OCI-LY1 (cell line): Measurements from ENCODE around the gene CRB3.

Experiments used
- H2AFZ ChIP-seq: fragments of 200-600 bp; sonication (generic), shearing (Covaris generic); 2 replicates; pipeline ENCODE4 v1.6.0; 2014; ENCODE audit warnings: antibody characterized with exemption, mild to moderate bottlenecking, low read length
- H3F3A ChIP-seq: fragments of 200-600 bp; sonication (generic), shearing (Covaris generic); 2 replicates; pipeline ENCODE4 v1.6.0; 2014; ENCODE audit warnings: mild to moderate bottlenecking, antibody characterized with exemption, low read length, moderate library complexity; ENCODE audit not compliant: insufficient read depth
- H3K27ac ChIP-seq: fragments of 200-600 bp; sonication (generic); 2 replicates; pipeline ENCODE4 v1.5.1; 2014; ENCODE audit warnings: low read length, mixed run types, mild to moderate bottlenecking, low read depth; ENCODE audit not compliant: poor library complexity, severe bottlenecking
- H3K27me3 ChIP-seq: fragments of 200-600 bp; sonication (generic); 2 replicates; pipeline ENCODE4 v1.6.0; 2014; ENCODE audit warnings: antibody characterized with exemption, mild to moderate bottlenecking, low read length, moderate library complexity; ENCODE audit not compliant: insufficient read depth
- H3K36me3 ChIP-seq: fragments of 200-600 bp; sonication (generic); 2 replicates; pipeline ENCODE4 v1.6.1; 2014; ENCODE audit warnings: mild to moderate bottlenecking, antibody characterized with exemption, low read length, moderate library complexity, mixed read lengths; ENCODE audit not compliant: insufficient read depth
- H3K4me1 ChIP-seq: fragments of 200-600 bp; sonication (generic); 2 replicates; pipeline ENCODE4 v1.5.1; 2014; ENCODE audit warnings: mild to moderate bottlenecking, low read length, moderate library complexity; ENCODE audit not compliant: insufficient read depth, severe bottlenecking
- H3K4me2 ChIP-seq: fragments of 200-600 bp; sonication (generic), shearing (Covaris generic); 2 replicates; pipeline ENCODE4 v1.6.1; 2014; ENCODE audit warnings: low read length
- H3K4me3 ChIP-seq: fragments of 200-600 bp; sonication (generic); 2 replicates; pipeline ENCODE4 v1.5.1; 2014; ENCODE audit warnings: low read length, low read depth, mild to moderate bottlenecking, mixed read lengths; ENCODE audit not compliant: poor library complexity, severe bottlenecking
- H3K79me2 ChIP-seq: fragments of 200-600 bp; shearing (Covaris generic); 2 replicates; pipeline ENCODE4 v1.6.1; 2016; ENCODE audit warnings: mixed run types, low read length, mixed read lengths; ENCODE audit not compliant: insufficient read depth
- H3K9ac ChIP-seq: fragments of 200-600 bp; sonication (generic), shearing (Covaris generic); 2 replicates; pipeline ENCODE4 v1.6.1; 2014; ENCODE audit warnings: mild to moderate bottlenecking, low read length, mixed read lengths
- H3K9me2 ChIP-seq: fragments of 200-600 bp; sonication (generic), shearing (Covaris generic); 2 replicates; pipeline ENCODE4 v1.6.1; 2014; ENCODE audit warnings: low read depth, mild to moderate bottlenecking, low read length, mixed read lengths
- H3K9me3 ChIP-seq: fragments of 200-600 bp; shearing (Covaris generic); 2 replicates; pipeline ENCODE4 v1.6.1; 2014; ENCODE audit warnings: low read length, mixed read lengths
- H4K20me1 ChIP-seq: fragments of 200-600 bp; sonication (generic), shearing (Covaris generic); 2 replicates; pipeline ENCODE4 v1.6.0; 2016; ENCODE audit warnings: mild to moderate bottlenecking, low read length; ENCODE audit not compliant: insufficient read depth
- CTCF ChIP-seq: fragments of 200-600 bp; sonication (generic), shearing (Covaris generic); IDR thresholded peaks from 2 replicates; pipeline ENCODE4 v1.5.1; 2017; ENCODE audit warnings: mild to moderate bottlenecking, antibody characterized with exemption, low read length, moderate library complexity, mixed read lengths
- EZH2 ChIP-seq: fragments of 200-600 bp; sonication (generic), shearing (Covaris generic); IDR thresholded peaks from 2 replicates; pipeline ENCODE4 v1.8.0; 2017; ENCODE audit warnings: borderline replicate concordance, mixed run types, mild to moderate bottlenecking, antibody characterized with exemption, low read length, moderate library complexity, mixed read lengths

CRB3 gene

GRCh38 chr19:6416658-6417405 lies 47.2 kb upstream of the CRB3 start:
- Histone ChIP-seq H3K79me2 (peaks cover 20% of the 10 kb centered on the region), H3K4me2 (no peak overlapping the region), H3F3A (no peaks in the 10 kb centered on the region), H3K27ac (no peak overlapping the region), H3K9ac (no peak overlapping the region), H3K27me3 (no peaks in the 10 kb centered on the region), H3K4me3 (no peak overlapping the region), H3K4me1 (no peaks in the 10 kb centered on the region), H4K20me1 (no peaks in the 10 kb centered on the region), H3K36me3 (peaks cover 84% of the 10 kb centered on the region), H2AFZ (no peak overlapping the region), H3K9me2 (no peaks in the 10 kb centered on the region), H3K9me3 (no peaks in the 10 kb centered on the region)
- TF ChIP-seq CTCF = no peak
- no peak for TF ChIP-seq EZH2

GRCh38 chr19:6417713-6418561 lies 46.1 kb upstream of the CRB3 start:
- TF ChIP-seq EZH2 (no peak), CTCF (no peak)
- Histone ChIP-seq H3K4me1 (peaks cover 10% of the 10 kb centered on the region), H3K4me2 (no peak overlapping the region), H3K9me2 (no peaks in the 10 kb centered on the region), H3K9me3 (no peaks in the 10 kb centered on the region), H3K4me3 (no peak overlapping the region), H3K9ac (no peak overlapping the region), H2AFZ (no peak overlapping the region), H3F3A (no peaks in the 10 kb centered on the region), H3K36me3 (peaks cover 94% of the 10 kb centered on the region), H3K27me3 (no peaks in the 10 kb centered on the region), H3K27ac (no peak overlapping the region), H4K20me1 (no peaks in the 10 kb centered on the region), H3K79me2 (peaks cover 31% of the 10 kb centered on the region)

- Histone ChIP-seq H3K4me3 (no peak overlapping the region), H3K79me2 (peaks cover 37% of the 10 kb centered on the region), H3K36me3 (peaks cover 95% of the 10 kb centered on the region), H3K9me2 (no peaks in the 10 kb centered on the region), H3K9ac (no peak overlapping the region), H3K27me3 (no peaks in the 10 kb centered on the region), H3K4me1 (peaks cover 16% of the 10 kb centered on the region), H3K9me3 (no peaks in the 10 kb centered on the region), H3K4me2 (no peak overlapping the region), H3F3A (no peaks in the 10 kb centered on the region), H4K20me1 (no peaks in the 10 kb centered on the region), H3K27ac (no peak overlapping the region), H2AFZ (no peak overlapping the region)
- no peak for TF ChIP-seq EZH2
- TF ChIP-seq CTCF = no peak
Observed at GRCh38 chr19:6418562-6418932, 45.5 kb upstream of the CRB3 start.
